ENCODE measurements around the gene MCTP1. TPM values are rescaled to one million over a fixed set of nuclear protein-coding genes. Genes with fewer than 3 reads are reported as not detected.

MCTP1 gene
- total RNA-seq, 4 donors from 2014 or later: 44.7 to 88.7 (median 74.3) TPM

DNA sequence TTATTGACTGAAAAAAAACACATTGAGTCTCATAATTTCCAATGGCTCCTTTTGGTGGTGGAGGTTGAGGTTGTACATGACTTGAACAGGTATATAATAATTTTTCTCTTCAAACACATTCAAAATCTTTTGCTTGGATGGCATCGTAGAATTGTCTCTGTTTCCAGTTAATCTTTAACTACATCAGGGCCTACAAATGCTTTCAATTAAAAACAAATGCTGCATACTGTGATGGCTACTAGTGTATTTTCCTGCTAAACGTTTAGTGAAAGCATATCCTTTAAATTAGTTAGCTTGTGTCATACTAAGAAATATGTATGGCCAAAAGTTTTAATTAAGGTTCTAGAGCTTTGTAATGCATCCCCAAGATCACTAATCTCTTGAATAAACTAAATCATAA lies 352.6 kb downstream of the MCTP1 start:
- TF ChIP-seq, protein P1, sequence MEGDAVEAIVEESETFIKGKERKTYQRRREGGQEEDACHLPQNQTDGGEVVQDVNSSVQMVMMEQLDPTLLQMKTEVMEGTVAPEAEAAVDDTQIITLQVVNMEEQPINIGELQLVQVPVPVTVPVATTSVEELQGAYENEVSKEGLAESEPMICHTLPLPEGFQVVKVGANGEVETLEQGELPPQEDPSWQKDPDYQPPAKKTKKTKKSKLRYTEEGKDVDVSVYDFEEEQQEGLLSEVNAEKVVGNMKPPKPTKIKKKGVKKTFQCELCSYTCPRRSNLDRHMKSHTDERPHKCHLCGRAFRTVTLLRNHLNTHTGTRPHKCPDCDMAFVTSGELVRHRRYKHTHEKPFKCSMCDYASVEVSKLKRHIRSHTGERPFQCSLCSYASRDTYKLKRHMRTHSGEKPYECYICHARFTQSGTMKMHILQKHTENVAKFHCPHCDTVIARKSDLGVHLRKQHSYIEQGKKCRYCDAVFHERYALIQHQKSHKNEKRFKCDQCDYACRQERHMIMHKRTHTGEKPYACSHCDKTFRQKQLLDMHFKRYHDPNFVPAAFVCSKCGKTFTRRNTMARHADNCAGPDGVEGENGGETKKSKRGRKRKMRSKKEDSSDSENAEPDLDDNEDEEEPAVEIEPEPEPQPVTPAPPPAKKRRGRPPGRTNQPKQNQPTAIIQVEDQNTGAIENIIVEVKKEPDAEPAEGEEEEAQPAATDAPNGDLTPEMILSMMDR (IDR thresholded peaks at IDR 0.05; ENCODE audit: low read depth): no peak

DNA sequence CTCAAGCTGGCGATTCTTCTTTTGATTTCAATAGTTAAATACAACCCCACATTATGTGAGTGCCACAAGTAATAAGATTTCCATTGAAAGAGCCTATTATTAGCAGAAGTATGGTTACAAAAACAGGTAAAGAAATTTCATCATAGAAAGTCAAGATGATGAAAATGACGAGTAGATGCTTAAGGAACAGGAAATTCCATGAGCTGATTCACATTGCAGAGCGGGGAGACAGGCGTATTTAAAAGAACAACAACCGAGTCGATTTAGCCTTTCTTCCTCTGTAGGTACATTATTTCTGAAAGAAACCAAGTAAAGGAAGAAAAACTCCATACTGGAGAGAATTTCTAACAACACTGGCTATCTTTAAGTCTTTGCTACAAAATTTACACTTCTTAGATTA lies 356.0 kb downstream of the MCTP1 start:
- TF ChIP-seq, protein P1 (IDR thresholded peaks at IDR 0.05; ENCODE audit: low read depth): no peak

GRCh38 chr5:94920570-94920969 lies 364.3 kb downstream of the MCTP1 start:
- TF ChIP-seq, protein P1 (IDR thresholded peaks at IDR 0.05; ENCODE audit: low read depth): no peak

- TF ChIP-seq, protein P1 (IDR thresholded peaks at IDR 0.05; ENCODE audit: low read depth): no peak
These were observed 368.3 kb downstream of the MCTP1 start for GRCh38 chr5:94916619-94917018.

GRCh38 chr5:94911276-94911675 lies 373.6 kb downstream of the MCTP1 start:
- TF ChIP-seq, protein P1 (IDR thresholded peaks at IDR 0.05; ENCODE audit: low read depth): no peak

- TF ChIP-seq, protein P1 (IDR thresholded peaks at IDR 0.05; ENCODE audit: low read depth): no peak
These were observed 374.2 kb downstream of the MCTP1 start for GRCh38 chr5:94910721-94911120.

DNA sequence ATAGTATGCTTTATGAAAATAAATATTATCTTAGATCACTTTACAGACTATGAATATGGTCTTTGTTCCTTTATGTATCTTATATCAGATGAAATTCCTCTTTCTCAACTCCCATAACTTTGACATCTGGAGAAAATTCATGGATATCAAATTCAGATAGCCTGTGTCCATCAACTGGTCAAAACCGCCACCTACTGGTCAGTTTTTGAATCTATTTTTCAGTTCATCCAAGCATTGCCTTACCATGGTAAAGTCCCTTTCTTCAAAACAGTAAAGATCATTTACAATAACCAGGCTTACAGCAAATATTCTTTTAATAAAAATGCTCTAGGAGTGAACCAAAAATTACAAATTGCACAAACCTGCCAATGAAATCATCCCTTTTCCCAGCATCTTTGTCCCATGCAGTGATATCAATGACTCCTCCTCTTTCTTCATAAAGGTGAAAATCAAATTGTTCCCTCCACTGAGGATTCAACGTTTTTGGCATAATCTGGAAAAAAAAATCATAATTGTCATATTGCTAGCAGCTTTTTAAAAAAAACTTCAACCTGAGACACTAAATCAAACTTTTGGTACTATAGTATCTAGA lies 375.9 kb downstream of the MCTP1 start:
- TF ChIP-seq, protein P1 (IDR thresholded peaks at IDR 0.05; ENCODE audit: low read depth): no peak
